ENCODE results near the gene ZMIZ2.
A peak's percentile ranks its signal among the peaks of the same experiment; 100 is the strongest.

ZMIZ2 gene

DNA sequence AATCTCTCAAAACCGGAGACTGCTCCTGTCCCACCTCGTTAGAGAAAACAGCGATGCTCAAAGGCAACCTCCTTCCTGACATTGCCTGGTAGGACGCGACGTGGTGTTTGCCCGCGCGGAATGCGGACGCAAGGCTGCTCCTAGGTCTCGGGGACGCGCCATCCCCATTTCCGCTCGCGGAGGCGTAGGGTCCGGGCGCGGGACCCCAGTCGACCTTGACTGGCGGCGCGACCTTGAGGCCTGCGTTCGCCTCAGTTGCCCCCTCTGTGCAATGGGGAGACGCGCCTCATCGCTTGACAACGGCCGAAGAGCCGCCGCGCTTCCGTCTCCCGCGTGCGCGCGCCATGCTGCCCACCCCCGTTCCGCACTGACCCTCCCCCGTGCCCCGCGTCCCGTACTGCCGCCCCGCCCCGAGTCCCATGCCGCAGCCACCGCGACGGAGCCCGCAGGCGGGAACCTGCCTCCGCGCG, 47.4 kb downstream of the ZMIZ2 start (continued):
- TF ChIP-seq ZNF558 (tag by site-specific recombination; IDR thresholded peaks at IDR 0.05) (no peak), TSHZ1 (tag by site-specific recombination; IDR thresholded peaks at IDR 0.05; ENCODE audit: borderline replicate concordance) (peak; percentile 42; the same call in 1 of the 2 replicates), ZEB2 (tag by site-specific recombination; IDR thresholded peaks at IDR 0.05) (peak; percentile 70), ZSCAN5A (tag by site-specific recombination; IDR thresholded peaks at IDR 0.05) (peak; percentile 95; the same call in 1 of the 2 replicates), ZNF830 (tag by site-specific recombination; IDR thresholded peaks at IDR 0.05; ENCODE audit: low read depth) (no peak), YY1 (tag by site-specific recombination; IDR thresholded peaks at IDR 0.05) (peak; percentile 82), ZNF792 (tag by site-specific recombination; IDR thresholded peaks at IDR 0.05) (0 out of 2 replicates have a peak, but pooled peaks have one; percentile 59), ZBTB48 (tag by site-specific recombination; IDR thresholded peaks at IDR 0.05) (0 out of 2 replicates have a peak, but pooled peaks have one; percentile 19), HOXC10 (CRISPR knock-in tag; IDR thresholded peaks at IDR 0.05) (no peak), ZNF239 (tag by site-specific recombination; IDR thresholded peaks at IDR 0.05) (no peak), ZNF660 (tag by site-specific recombination; IDR thresholded peaks at IDR 0.05) (peak; percentile 41; the same call in 1 of the 2 replicates), ZNF600 (tag by site-specific recombination; IDR thresholded peaks at IDR 0.05) (peak; percentile 76), REPIN1 (tag by site-specific recombination; IDR thresholded peaks at IDR 0.05; ENCODE audit: low read depth) (peak; percentile 75; the same call in 1 of the 2 replicates), ZNF335 (tag by site-specific recombination; conservative IDR thresholded peaks at IDR 0.05) (peak; percentile 93), ZNF362 (tag by site-specific recombination; IDR thresholded peaks at IDR 0.05) (no peak), ZNF571 (tag by site-specific recombination; IDR thresholded peaks at IDR 0.05) (no peak), ZNF776 (tag by site-specific recombination; IDR thresholded peaks at IDR 0.05; ENCODE audit: borderline replicate concordance) (no peak), GLIS1 (tag by site-specific recombination; IDR thresholded peaks at IDR 0.05) (peak; percentile 33; the same call in 1 of the 2 replicates), ZNF341 (tag by site-specific recombination; IDR thresholded peaks at IDR 0.05; ENCODE audit: low read depth) (no peak; the same call in 1 of the 2 replicates), ZNF843 (tag by site-specific recombination; IDR thresholded peaks at IDR 0.05) (peak; percentile 71), ZNF366 (tag by site-specific recombination; conservative IDR thresholded peaks at IDR 0.05) (peak; percentile 43; the same call in 1 of the 2 replicates), ZNF548 (tag by site-specific recombination; IDR thresholded peaks at IDR 0.05) (peak; percentile 44; the same call in 1 of the 2 replicates), ZFP37 (tag by site-specific recombination; IDR thresholded peaks at IDR 0.05) (peak; percentile 62), ZNF114 (tag by site-specific recombination; IDR thresholded peaks at IDR 0.05) (no peak), FEZF1 (tag by site-specific recombination; IDR thresholded peaks at IDR 0.05) (no peak), ZNF624 (tag by site-specific recombination; IDR thresholded peaks at IDR 0.05) (no peak)
- TF ChIP-seq, protein P1, sequence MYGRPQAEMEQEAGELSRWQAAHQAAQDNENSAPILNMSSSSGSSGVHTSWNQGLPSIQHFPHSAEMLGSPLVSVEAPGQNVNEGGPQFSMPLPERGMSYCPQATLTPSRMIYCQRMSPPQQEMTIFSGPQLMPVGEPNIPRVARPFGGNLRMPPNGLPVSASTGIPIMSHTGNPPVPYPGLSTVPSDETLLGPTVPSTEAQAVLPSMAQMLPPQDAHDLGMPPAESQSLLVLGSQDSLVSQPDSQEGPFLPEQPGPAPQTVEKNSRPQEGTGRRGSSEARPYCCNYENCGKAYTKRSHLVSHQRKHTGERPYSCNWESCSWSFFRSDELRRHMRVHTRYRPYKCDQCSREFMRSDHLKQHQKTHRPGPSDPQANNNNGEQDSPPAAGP (tag by site-specific recombination; IDR thresholded peaks at IDR 0.05), result peak; percentile 57; the same call in 1 of the 2 replicates
- TF ChIP-seq, protein P2, sequence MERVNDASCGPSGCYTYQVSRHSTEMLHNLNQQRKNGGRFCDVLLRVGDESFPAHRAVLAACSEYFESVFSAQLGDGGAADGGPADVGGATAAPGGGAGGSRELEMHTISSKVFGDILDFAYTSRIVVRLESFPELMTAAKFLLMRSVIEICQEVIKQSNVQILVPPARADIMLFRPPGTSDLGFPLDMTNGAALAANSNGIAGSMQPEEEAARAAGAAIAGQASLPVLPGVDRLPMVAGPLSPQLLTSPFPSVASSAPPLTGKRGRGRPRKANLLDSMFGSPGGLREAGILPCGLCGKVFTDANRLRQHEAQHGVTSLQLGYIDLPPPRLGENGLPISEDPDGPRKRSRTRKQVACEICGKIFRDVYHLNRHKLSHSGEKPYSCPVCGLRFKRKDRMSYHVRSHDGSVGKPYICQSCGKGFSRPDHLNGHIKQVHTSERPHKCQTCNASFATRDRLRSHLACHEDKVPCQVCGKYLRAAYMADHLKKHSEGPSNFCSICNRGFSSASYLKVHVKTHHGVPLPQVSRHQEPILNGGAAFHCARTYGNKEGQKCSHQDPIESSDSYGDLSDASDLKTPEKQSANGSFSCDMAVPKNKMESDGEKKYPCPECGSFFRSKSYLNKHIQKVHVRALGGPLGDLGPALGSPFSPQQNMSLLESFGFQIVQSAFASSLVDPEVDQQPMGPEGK (tag by site-specific recombination; IDR thresholded peaks at IDR 0.05), result peak; percentile 94
- TF ChIP-seq, protein P3, sequence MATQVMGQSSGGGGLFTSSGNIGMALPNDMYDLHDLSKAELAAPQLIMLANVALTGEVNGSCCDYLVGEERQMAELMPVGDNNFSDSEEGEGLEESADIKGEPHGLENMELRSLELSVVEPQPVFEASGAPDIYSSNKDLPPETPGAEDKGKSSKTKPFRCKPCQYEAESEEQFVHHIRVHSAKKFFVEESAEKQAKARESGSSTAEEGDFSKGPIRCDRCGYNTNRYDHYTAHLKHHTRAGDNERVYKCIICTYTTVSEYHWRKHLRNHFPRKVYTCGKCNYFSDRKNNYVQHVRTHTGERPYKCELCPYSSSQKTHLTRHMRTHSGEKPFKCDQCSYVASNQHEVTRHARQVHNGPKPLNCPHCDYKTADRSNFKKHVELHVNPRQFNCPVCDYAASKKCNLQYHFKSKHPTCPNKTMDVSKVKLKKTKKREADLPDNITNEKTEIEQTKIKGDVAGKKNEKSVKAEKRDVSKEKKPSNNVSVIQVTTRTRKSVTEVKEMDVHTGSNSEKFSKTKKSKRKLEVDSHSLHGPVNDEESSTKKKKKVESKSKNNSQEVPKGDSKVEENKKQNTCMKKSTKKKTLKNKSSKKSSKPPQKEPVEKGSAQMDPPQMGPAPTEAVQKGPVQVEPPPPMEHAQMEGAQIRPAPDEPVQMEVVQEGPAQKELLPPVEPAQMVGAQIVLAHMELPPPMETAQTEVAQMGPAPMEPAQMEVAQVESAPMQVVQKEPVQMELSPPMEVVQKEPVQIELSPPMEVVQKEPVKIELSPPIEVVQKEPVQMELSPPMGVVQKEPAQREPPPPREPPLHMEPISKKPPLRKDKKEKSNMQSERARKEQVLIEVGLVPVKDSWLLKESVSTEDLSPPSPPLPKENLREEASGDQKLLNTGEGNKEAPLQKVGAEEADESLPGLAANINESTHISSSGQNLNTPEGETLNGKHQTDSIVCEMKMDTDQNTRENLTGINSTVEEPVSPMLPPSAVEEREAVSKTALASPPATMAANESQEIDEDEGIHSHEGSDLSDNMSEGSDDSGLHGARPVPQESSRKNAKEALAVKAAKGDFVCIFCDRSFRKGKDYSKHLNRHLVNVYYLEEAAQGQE (tag by site-specific recombination; IDR thresholded peaks at IDR 0.05), result peak; percentile 28; the same call in 1 of the 2 replicates
